K562 (cell line): ENCODE measurements around the gene MRPL19. TPM values are rescaled to one million over a fixed set of nuclear protein-coding genes. Genes with fewer than 3 reads are reported as not detected.

Experiments used
- ATAC-seq: fragments of 200-7000 bp; cut with Tn5 transposase; 3 replicates; pipeline ENCODE4 v1.9.1; 2020; ENCODE audit warnings: moderate library complexity
- BruUV-seq: library from RNA; stranded (reverse); fragments of 400-500 nt; replicated peaks from 2 replicates; lab custom pipeline; 2021; lab: Mats Ljungman, UMichigan
- CTCF ChIA-PET: fragments of 300-600 bp; formaldehyde crosslinking; extraction: SDS; loops from one replicate; lab custom pipeline; 2021; ENCODE audit warnings: low intra/inter-chr PET ratio; lab: Yijun Ruan, JAX
- POLR2A ChIA-PET: fragments of 300-600, 350-650 bp; sonication (Branson Sonifier 250); formaldehyde crosslinking; extraction: SDS; loops from one replicate; lab custom pipeline; 2021; ENCODE audit warnings: antibody characterized with exemption, inconsistent platforms; lab: Yijun Ruan, JAX
- DNase-seq, 4 experiments: peaks; one replicate each; pipeline versions ENCODE4 v3.0.0 to v3.0.0-alpha.2; 2011 to 2018; ENCODE audit warnings: low spot score in 3 of 4, mixed read lengths in 3 of 4; ENCODE audit errors: extremely low read depth in 1 of 4
- FAIRE-seq: peaks from 2 replicates; lab custom pipeline; 2011; peaks lifted over from hg19 to GRCh38; lab: Jason Lieb, UNC
- H2AFZ ChIP-seq: 2 replicates; pipeline ENCODE4 v1.6.0; 2011; ENCODE audit warnings: low read depth, low read length, control low read depth, inconsistent platforms
- H3K27ac ChIP-seq: fragments of 200-600 bp; 3 replicates; pipeline ENCODE4 v1.8.0; 2011; ENCODE audit warnings: low read depth, mild to moderate bottlenecking, control low read depth, inconsistent platforms, low read length, moderate library complexity, mixed read lengths; ENCODE audit errors: extremely low read depth
- H3K27me3 ChIP-seq, 2 experiments: fragments of 300-600 bp in 1 of 2; 2 replicates in 1 of 2; 3 replicates in 1 of 2; pipeline versions ENCODE4 v1.6.0 to v1.8.0; 2011; ENCODE audit warnings: inconsistent platforms in 2 of 2, low read length in 2 of 2, mild to moderate bottlenecking in 1 of 2, mixed read lengths in 1 of 2, moderate library complexity in 1 of 2; ENCODE audit not compliant: control insufficient read depth in 2 of 2, insufficient read depth in 2 of 2
- H3K36me3 ChIP-seq: fragments of 300-600 bp; 3 replicates; pipeline ENCODE4 v1.8.0; 2011; ENCODE audit warnings: mild to moderate bottlenecking, low read length, inconsistent platforms; ENCODE audit not compliant: control insufficient read depth, insufficient read depth
- H3K4me1 ChIP-seq, 2 experiments: fragments of 200-600 bp in 1 of 2; replicated peaks in 1 of 2; 2 replicates in 1 of 2; 3 replicates in 1 of 2; pipeline versions ENCODE4 v1.5.1 to v1.8.0; 2011; ENCODE audit warnings: inconsistent platforms in 2 of 2, low read length in 2 of 2, mild to moderate bottlenecking in 1 of 2, mixed read lengths in 1 of 2, moderate library complexity in 1 of 2; ENCODE audit not compliant: control insufficient read depth in 2 of 2, insufficient read depth in 2 of 2
- H3K4me2 ChIP-seq: 2 replicates; pipeline ENCODE4 v1.6.1; 2011; ENCODE audit warnings: low read length, control low read depth, inconsistent platforms, mixed read lengths; ENCODE audit not compliant: insufficient read depth
- H3K4me3 ChIP-seq: fragments of 200-600 bp; sonication (generic), shearing (Covaris generic); 2 replicates; pipeline ENCODE4 v1.5.1; 2016; ENCODE audit warnings: control low read depth, inconsistent platforms
- H3K79me2 ChIP-seq: fragments of 200-600 bp; 3 replicates; pipeline ENCODE4 v1.8.0; 2011; ENCODE audit warnings: low read length, inconsistent platforms; ENCODE audit not compliant: control insufficient read depth, insufficient read depth
- H3K9ac ChIP-seq, 2 experiments: 2 replicates each; pipeline versions ENCODE4 v1.6.0 to v1.6.1; 2011; ENCODE audit warnings: low read depth in 2 of 2, low read length in 2 of 2, control low read depth in 1 of 2, inconsistent platforms in 1 of 2, mild to moderate bottlenecking in 1 of 2, mixed read lengths in 1 of 2; ENCODE audit not compliant: insufficient read depth in 1 of 2
- H3K9me1 ChIP-seq: one replicate; pipeline ENCODE4 v1.6.0; 2011; ENCODE audit warnings: inconsistent platforms, mild to moderate bottlenecking, low read length, moderate library complexity; ENCODE audit not compliant: control insufficient read depth, insufficient read depth
- H3K9me3 ChIP-seq: replicated peaks from 2 replicates; pipeline ENCODE4 v1.5.1; 2011; ENCODE audit warnings: low read depth, low read length, inconsistent platforms; ENCODE audit not compliant: control insufficient read depth, insufficient read depth
- H4K20me1 ChIP-seq: replicated peaks from 2 replicates; pipeline ENCODE4 v1.6.1; 2011; ENCODE audit warnings: low read length, inconsistent platforms, mixed read lengths; ENCODE audit not compliant: control insufficient read depth, insufficient read depth
- ARID2 ChIP-seq: fragments of 450-650 bp; IDR thresholded peaks from 2 replicates; pipeline ENCODE4 v1.6.1; 2017; ENCODE audit warnings: antibody characterized with exemption, mild to moderate bottlenecking
- BRD9 ChIP-seq: fragments of 450-650 bp; IDR thresholded peaks from 2 replicates; pipeline ENCODE4 v1.6.1; 2018; ENCODE audit warnings: low read depth; ENCODE audit not compliant: partially characterized antibody
- CAMTA2 ChIP-seq: fragments of 250-450 bp; sonication (Bioruptor Pico); conservative IDR thresholded peaks from 2 replicates; pipeline ENCODE4 v1.5.1; 2022
- CBFA2T3 ChIP-seq: fragments of 450-650 bp; IDR thresholded peaks from 2 replicates; pipeline ENCODE4 v1.6.1; 2017
- CEBPG ChIP-seq, 3 experiments: fragments of 200-800 bp in 1 of 3; sonication (Bioruptor generic) in 1 of 3; sonication (generic) in 1 of 3; formaldehyde crosslinking in 1 of 3; IDR thresholded peaks in 2 of 3; conservative IDR thresholded peaks in 1 of 3; 2 replicates each; pipeline versions ENCODE4 v1.6.1 to v1.8.0; 2016 to 2022; ENCODE audit warnings: missing compliant biosample characterization in 2 of 3, missing genetic modification characterization in 2 of 3, mild to moderate bottlenecking in 1 of 3, missing genetic modification reagents in 1 of 3
- DIDO1 ChIP-seq: fragments of 450-650 bp; IDR thresholded peaks from 2 replicates; pipeline ENCODE4 v1.6.1; 2016; ENCODE audit warnings: low read depth, missing biosample characterization, missing genetic modification characterization
- GATAD2A ChIP-seq: fragments of 450-650 bp; IDR thresholded peaks from 2 replicates; pipeline ENCODE4 v1.6.1; 2017
- HSF4 ChIP-seq: fragments of 250-450 bp; sonication (Bioruptor Pico); IDR thresholded peaks from 2 replicates; pipeline ENCODE4 v2.1.2; 2022; ENCODE audit warnings: mild to moderate bottlenecking, moderate library complexity, borderline replicate concordance
- KHSRP ChIP-seq: fragments of 450-650 bp; IDR thresholded peaks from 2 replicates; pipeline ENCODE4 v1.6.1; 2017
- MCM2 ChIP-seq: fragments of 450-650 bp; IDR thresholded peaks from 2 replicates; pipeline ENCODE4 v1.6.1; 2017; ENCODE audit warnings: low read depth, mild to moderate bottlenecking
- NFIC ChIP-seq: fragments of 450-650 bp; IDR thresholded peaks from 2 replicates; pipeline ENCODE4 v1.6.1; 2017; ENCODE audit warnings: mild to moderate bottlenecking, inconsistent platforms
- PHTF2 ChIP-seq: fragments of 250-450 bp; sonication (Bioruptor Pico); IDR thresholded peaks from 2 replicates; pipeline ENCODE4 v1.5.0; 2021; ENCODE audit warnings: mild to moderate bottlenecking
- PML ChIP-seq: IDR thresholded peaks from 2 replicates; pipeline ENCODE4 v1.6.1; 2012; ENCODE audit warnings: low read length, inconsistent platforms
- POLR3G ChIP-seq: IDR thresholded peaks from 2 replicates; pipeline ENCODE4 v1.6.1; 2011; ENCODE audit not compliant: insufficient read length, insufficient replicate concordance; ENCODE audit errors: extremely low read depth
- PTTG1 ChIP-seq: fragments of 450-650 bp; IDR thresholded peaks from 2 replicates; pipeline ENCODE4 v1.6.1; 2016; ENCODE audit warnings: low read depth, mild to moderate bottlenecking, missing genetic modification characterization, missing compliant biosample characterization
- SMARCA4 ChIP-seq: fragments of 450-650 bp; IDR thresholded peaks from 2 replicates; pipeline ENCODE4 v1.6.1; 2016
- ZBTB5 ChIP-seq: fragments of 450-650 bp; IDR thresholded peaks from 2 replicates; pipeline ENCODE4 v1.6.1; 2017; ENCODE audit warnings: antibody characterized with exemption
- ZFP36 ChIP-seq: fragments of 150-350 bp; IDR thresholded peaks from 2 replicates; pipeline ENCODE4 v1.6.1; 2018; ENCODE audit warnings: low read length, low read depth; ENCODE audit not compliant: partially characterized antibody
- ZNF354B ChIP-seq: fragments of 250-450 bp; sonication (Bioruptor Pico); IDR thresholded peaks from 2 replicates; pipeline ENCODE4 v1.4.0; 2020
- WGBS: fragments of 100-300 bp; shearing (Covaris generic); methylation state at CpG from one replicate; pipeline ENCODE4 v1.1.6; 2016; ENCODE audit warnings: low coverage, mixed read lengths; ENCODE audit not compliant: insufficient coverage; ENCODE audit errors: missing lambda C conversion rate; 5-methylcytosine and 5-hydroxymethylcytosine counted together
- in situ Hi-C: fragments of 300-500 bp; cut with MboI; formaldehyde crosslinking; loops from 4 replicates; pipeline ENCODE4 v1.15.0; 2018; ENCODE audit warnings: inconsistent platforms, mixed read lengths
- intact Hi-C: fragments of 100-400 bp; cut with micrococcal nuclease; formaldehyde crosslinking; loops from 2 replicates; pipeline ENCODE4 v1.14.2; 2022
- polyA plus RNA-seq, 8 experiments: library from polyadenylated mRNA; depleted of rRNA in 4 of 8; stranded (reverse) in 5 of 8; unstranded in 3 of 8; fragments of >200 nt; fragmentation: Nextera tagmentation in 2 of 8; fragmentation: Illumina TruSeq in 1 of 8; extraction: Ambion mirVana in 2 of 8; extraction: Trizol in 1 of 8; gene quantifications; 2 replicates each; pipeline versions ENCODE4 v1.2.1 to v1.2.3, GENCODE V29; 2011 to 2014; ENCODE audit warnings: inconsistent platforms in 1 of 8, missing spikeins in 1 of 8
- total RNA-seq, 7 experiments: library from RNA; depleted of rRNA in 6 of 7; stranded (reverse); fragments of >200 nt in 6 of 7; fragmentation: Illumina TruSeq in 2 of 7; extraction: Trizol in 2 of 7; gene quantifications; 2 replicates each; pipeline versions ENCODE4 v1.2.1 to v1.2.3, GENCODE V29; 2011 to 2021; ENCODE audit warnings: low replicate concordance in 1 of 7

The MRPL19 gene
- total and polyA plus RNA-seq, 9 of the 15 experiments (the other 6 are each of a cell fraction or from before 2014, with no cell fraction given) = 9.7 to 65.9 (median 56.1) TPM

DNA sequence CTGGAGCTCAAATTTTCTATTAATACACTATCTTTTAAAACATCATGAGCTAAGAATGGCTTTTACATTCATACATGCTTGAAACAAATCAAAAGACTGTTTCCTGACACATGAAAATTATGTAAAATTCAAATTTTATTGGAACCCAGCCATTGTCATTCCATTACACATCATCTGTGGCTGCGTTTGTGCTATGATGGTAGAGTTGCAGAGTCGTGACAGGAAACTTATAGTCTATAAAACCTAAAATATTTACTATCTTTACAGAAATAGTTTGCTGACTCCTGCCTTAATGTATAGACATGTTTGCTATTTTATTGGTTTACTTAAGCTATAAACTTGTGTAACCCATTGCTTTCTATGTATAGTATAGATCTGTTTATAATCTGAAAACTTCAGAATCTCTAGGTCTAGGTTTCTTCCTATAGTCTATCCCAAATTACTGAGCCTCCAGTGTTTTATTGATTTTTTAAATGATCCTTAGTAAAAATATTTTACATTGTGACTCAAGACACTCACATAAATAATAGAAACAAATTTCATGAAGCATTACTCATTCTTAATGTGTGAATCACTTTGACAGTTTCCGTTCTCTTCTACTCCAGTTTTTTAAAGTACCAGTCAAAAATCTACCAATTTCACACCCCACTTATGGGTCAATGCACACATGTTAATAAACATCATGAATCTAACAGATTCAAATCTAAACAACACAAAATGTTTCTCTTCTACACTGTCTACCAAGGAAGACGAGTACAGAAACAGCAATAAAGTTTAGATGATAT is 26.4 kb upstream of the MRPL19 start:
- no peaks in the 10 kb centered on the region for H3K9me3 ChIP-seq
- TF ChIP-seq NFIC (no peak), ARID2 (no peak), CEBPG (CRISPR knock-in tag; IDR thresholded peaks at IDR 0.05) (no peak), CEBPG (tag; conservative IDR thresholded peaks at IDR 0.05 in 1 of 2, IDR thresholded peaks at IDR 0.05 in 1 of 2) (no peak), POLR3G (no peak), PTTG1 (tag) (no peak), CAMTA2 (CRISPR knock-in tag) (no peak), CBFA2T3 (no peak), KHSRP (no peak), SMARCA4 (no peak), HSF4 (CRISPR knock-in tag) (no peak), ZNF354B (CRISPR knock-in tag) (no peak), MCM2 (no peak), DIDO1 (tag) (no peak), ZFP36 (no peak), PML (no peak), GATAD2A (no peak), ZBTB5 (no peak), PHTF2 (CRISPR knock-in tag) (no peak), BRD9 (no peak)
- TF ChIP-seq, all 486 proteins: peak for 0
- no peak for DNase-seq
- intact Hi-C loops (no loop called here), in situ Hi-C loops (loop anchor here (10.0 to 25.0 kb wide), 3 partner anchors 558 to 908 kb away; no protein-coding TSS in a partner anchor)
- no peak for FAIRE-seq
- no peak overlapping the region for H2AFZ ChIP-seq
- H3K9ac ChIP-seq = no peak overlapping the region
- H3K36me3 ChIP-seq = no peaks in the 10 kb centered on the region
- H3K27ac ChIP-seq = no peak overlapping the region
- no peak for ATAC-seq
- H3K4me3 ChIP-seq = no peak overlapping the region
- ChIA-PET CTCF (no interaction called here), POLR2A (no interaction called here)
- no peak overlapping the region for H3K4me2 ChIP-seq
- H4K20me1 ChIP-seq = no peaks in the 10 kb centered on the region
- no peaks in the 10 kb centered on the region for H3K9me1 ChIP-seq
- 0% methylated on average over 4 of the region's 4 CpGs for WGBS
- H3K79me2 ChIP-seq = no peaks in the 10 kb centered on the region
- H3K27me3 ChIP-seq = peaks cover 0 to 5% of the 10 kb centered on the region in 2 experiments; a peak in 1 of 5 replicates
- BruUV-seq = no TSS peak
- no peaks in the 10 kb centered on the region for H3K4me1 ChIP-seq
